H9 (cell line): ENCODE results near the gene OR56B4. TPM values are rescaled to one million over a fixed set of nuclear protein-coding genes. Genes with fewer than 3 reads are reported as not detected.

Experiments
- DNase-seq: peaks from one replicate; pipeline ENCODE4 v3.0.0-alpha.2; 2017
- H2AFZ ChIP-seq: one replicate; pipeline ENCODE4 v1.6.1; 2013; ENCODE audit warnings: mild to moderate bottlenecking, low read length, control low read depth, moderate library complexity
- H2AK5ac ChIP-seq: 2 replicates; pipeline ENCODE4 v1.6.1; 2013; ENCODE audit warnings: low read length, control low read depth, mixed read lengths; ENCODE audit not compliant: insufficient read length
- H2BK120ac ChIP-seq: one replicate; pipeline ENCODE4 v1.6.1; 2013; ENCODE audit warnings: low read depth, mild to moderate bottlenecking, low read length, control low read depth, inconsistent platforms; ENCODE audit not compliant: poor library complexity, severe bottlenecking
- H2BK12ac ChIP-seq: 2 replicates; pipeline ENCODE4 v1.6.1; 2013; ENCODE audit warnings: low read length, control low read depth, mixed read lengths, low read depth; ENCODE audit not compliant: insufficient read length
- H2BK15ac ChIP-seq: 2 replicates; pipeline ENCODE4 v1.6.1; 2013; ENCODE audit warnings: low read depth, low read length, control low read depth
- H2BK20ac ChIP-seq: one replicate; pipeline ENCODE4 v1.6.1; 2013; ENCODE audit warnings: low read depth, mild to moderate bottlenecking, low read length, control low read depth, inconsistent platforms; ENCODE audit not compliant: poor library complexity, severe bottlenecking
- H2BK5ac ChIP-seq: 2 replicates; pipeline ENCODE4 v1.6.1; 2013; ENCODE audit warnings: low read length, control low read depth, mixed read lengths; ENCODE audit not compliant: insufficient read length
- H3K14ac ChIP-seq: 2 replicates; pipeline ENCODE4 v1.6.1; 2013; ENCODE audit warnings: low read length, control low read depth; ENCODE audit not compliant: insufficient read depth
- H3K18ac ChIP-seq: 2 replicates; pipeline ENCODE4 v1.6.1; 2013; ENCODE audit warnings: low read depth, mild to moderate bottlenecking, mixed read lengths, low read length, control low read depth; ENCODE audit not compliant: insufficient read length
- H3K23ac ChIP-seq: 2 replicates; pipeline ENCODE4 v1.6.1; 2013; ENCODE audit warnings: low read length, control low read depth, mixed read lengths, low read depth; ENCODE audit not compliant: insufficient read length
- H3K23me2 ChIP-seq: 2 replicates; pipeline ENCODE4 v1.6.1; 2013; ENCODE audit warnings: low read depth, mild to moderate bottlenecking, mixed read lengths, low read length, control low read depth; ENCODE audit not compliant: insufficient read length, poor library complexity, severe bottlenecking
- H3K27ac ChIP-seq: 2 replicates; pipeline ENCODE4 v1.5.1; 2013; ENCODE audit warnings: low read length, control low read depth, mixed read lengths, low read depth; ENCODE audit not compliant: insufficient read length
- H3K27me3 ChIP-seq: 2 replicates; pipeline ENCODE4 v1.6.1; 2013; ENCODE audit warnings: low read length, control low read depth, inconsistent platforms; ENCODE audit not compliant: insufficient read depth
- H3K4ac ChIP-seq: 2 replicates; pipeline ENCODE4 v1.6.1; 2013; ENCODE audit warnings: low read depth, mild to moderate bottlenecking, control low read depth, inconsistent platforms, low read length, moderate library complexity
- H3K4me1 ChIP-seq: 2 replicates; pipeline ENCODE4 v1.6.1; 2013; ENCODE audit warnings: low read length, control low read depth, inconsistent platforms; ENCODE audit not compliant: insufficient read depth
- H3K4me2 ChIP-seq: 2 replicates; pipeline ENCODE4 v1.6.1; 2013; ENCODE audit warnings: low read length, control low read depth, mixed read lengths; ENCODE audit not compliant: insufficient read length, insufficient read depth
- H3K56ac ChIP-seq: 2 replicates; pipeline ENCODE4 v1.6.1; 2013; ENCODE audit warnings: low read depth, mild to moderate bottlenecking, mixed read lengths, low read length, control low read depth; ENCODE audit not compliant: insufficient read length
- H3K79me1 ChIP-seq: 2 replicates; pipeline ENCODE4 v1.6.1; 2013; ENCODE audit warnings: low read depth, mild to moderate bottlenecking, moderate library complexity, low read length, control low read depth, inconsistent platforms; ENCODE audit not compliant: insufficient read depth, poor library complexity, severe bottlenecking
- H3K79me2 ChIP-seq: 2 replicates; pipeline ENCODE4 v1.6.1; 2013; ENCODE audit warnings: low read length, control low read depth, inconsistent platforms; ENCODE audit not compliant: insufficient read depth
- H3K9ac ChIP-seq: 2 replicates; pipeline ENCODE4 v1.6.1; 2013; ENCODE audit warnings: low read length, control low read depth, mixed read lengths; ENCODE audit not compliant: insufficient read length; ENCODE audit errors: extremely low read depth
- H3K9me3 ChIP-seq: one replicate; pipeline ENCODE4 v1.6.1; 2013; ENCODE audit warnings: low read depth, low read length, inconsistent platforms; ENCODE audit not compliant: control insufficient read depth
- H3T11ph ChIP-seq: one replicate; pipeline ENCODE4 v1.6.1; 2013; ENCODE audit warnings: mild to moderate bottlenecking, low read length, control low read depth, inconsistent platforms
- H4K20me1 ChIP-seq: one replicate; pipeline ENCODE4 v1.6.1; 2013; ENCODE audit not compliant: control insufficient read depth, insufficient read length, insufficient read depth
- H4K5ac ChIP-seq: 2 replicates; pipeline ENCODE4 v1.6.1; 2013; ENCODE audit warnings: low read depth, mild to moderate bottlenecking, mixed read lengths, low read length, control low read depth; ENCODE audit not compliant: insufficient read length
- H4K8ac ChIP-seq: replicated peaks from 2 replicates; pipeline ENCODE4 v1.6.1; 2013; ENCODE audit warnings: low read length, control low read depth, mixed read lengths, low read depth; ENCODE audit not compliant: insufficient read length
- H4K91ac ChIP-seq: 2 replicates; pipeline ENCODE4 v1.6.1; 2013; ENCODE audit warnings: low read depth, mild to moderate bottlenecking, moderate library complexity, mixed read lengths, low read length, control low read depth; ENCODE audit not compliant: insufficient read length
- H3K27ac Mint-ChIP-seq, 3 experiments: 2 replicates in 2 of 3; 3 replicates in 1 of 3; pipeline ENCODE4 v1.8.0; 2020 to 2021; ENCODE audit warnings: mixed read lengths in 3 of 3, mild to moderate bottlenecking in 1 of 3, moderate library complexity in 1 of 3
- H3K27me3 Mint-ChIP-seq: 2 replicates; pipeline ENCODE4 v1.8.0; 2021; ENCODE audit warnings: low read depth, mild to moderate bottlenecking, moderate library complexity, mixed read lengths
- H3K36me3 Mint-ChIP-seq, 3 experiments: 2 replicates in 2 of 3; 3 replicates in 1 of 3; pipeline ENCODE4 v1.8.0; 2020 to 2021; ENCODE audit warnings: low read depth in 3 of 3, mixed read lengths in 3 of 3; ENCODE audit not compliant: insufficient read depth in 1 of 3
- H3K4me1 Mint-ChIP-seq, 2 experiments: 2 replicates each; pipeline ENCODE4 v1.8.0; 2020; ENCODE audit warnings: mixed read lengths in 2 of 2
- H3K4me3 Mint-ChIP-seq, 2 experiments: 2 replicates in 1 of 2; 3 replicates in 1 of 2; pipeline ENCODE4 v1.8.0; 2020 to 2021; ENCODE audit warnings: mild to moderate bottlenecking in 2 of 2, mixed read lengths in 2 of 2, moderate library complexity in 1 of 2
- H3K9me3 Mint-ChIP-seq, 2 experiments: 2 replicates in 1 of 2; 3 replicates in 1 of 2; pipeline ENCODE4 v1.8.0; 2020; ENCODE audit warnings: mild to moderate bottlenecking in 2 of 2, mixed read lengths in 2 of 2, moderate library complexity in 1 of 2
- CTCF ChIP-seq: fragments of 200-600 bp; sonication (generic); conservative IDR thresholded peaks from 3 replicates; pipeline ENCODE4 v1.8.0; 2021; ENCODE audit warnings: antibody characterized with exemption, mild to moderate bottlenecking
- WGBS: extraction: QIAGEN DNeasy Blood & Tissue Kit; methylation state at CpG from one replicate; pipeline ENCODE4 v1.1.7; 2013; ENCODE audit warnings: missing lambda C conversion rate, low lambda C conversion rate, mixed read lengths; ENCODE audit not compliant: insufficient read length; ENCODE audit errors: extremely low coverage; 5-methylcytosine and 5-hydroxymethylcytosine counted together
- total RNA-seq: library from RNA; stranded (reverse); gene quantifications from 2 replicates; pipeline ENCODE4 v1.2.1, GENCODE V29; 2021

OR56B4 gene
- total RNA-seq, 1 experiment from 2014 or later: not detected

- Histone ChIP-seq H3K27ac (no peak overlapping the region), H3T11ph (no peak overlapping the region), H3K4me2 (no peak overlapping the region), H2BK20ac (no peak overlapping the region), H3K14ac (no peak overlapping the region), H2BK5ac (no peak overlapping the region), H3K79me1 (no peaks in the 10 kb centered on the region), H3K9me3 (no peaks in the 10 kb centered on the region), H3K23me2 (no peaks in the 10 kb centered on the region), H2BK12ac (no peak overlapping the region), H4K5ac (no peak overlapping the region), H4K20me1 (no peaks in the 10 kb centered on the region), H3K9ac (no peak overlapping the region), H2AK5ac (no peak overlapping the region), H3K4me1 (peaks cover 4% of the 10 kb centered on the region; the same call in 1 of the 2 replicates), H3K23ac (no peak overlapping the region), H4K91ac (no peak overlapping the region), H2BK15ac (no peak overlapping the region), H3K18ac (no peak overlapping the region), H2AFZ (no peak overlapping the region), H3K56ac (no peak overlapping the region), H2BK120ac (no peak overlapping the region), H4K8ac (no peak overlapping the region), H3K79me2 (no peaks in the 10 kb centered on the region), H3K4ac (no peak overlapping the region), H3K27me3 (peaks cover 2% of the 10 kb centered on the region; the same call in 1 of the 2 replicates)
- TF ChIP-seq CTCF: no peak
- H3K9me3 Mint-ChIP-seq: no peaks in the 10 kb centered on the region
- peaks cover 29% of the 10 kb centered on the region for H3K27me3 Mint-ChIP-seq
- H3K4me1 Mint-ChIP-seq: peaks cover 11 to 16% of the 10 kb centered on the region in 2 experiments
- no peaks in the 10 kb centered on the region for H3K36me3 Mint-ChIP-seq
- H3K27ac Mint-ChIP-seq: peak overlapping the region in 1 of 3 experiments; percentile 94; a peak in 1 of 7 replicates
- no peak for DNase-seq
- no peak overlapping the region for H3K4me3 Mint-ChIP-seq
- no CpG with 5 or more reads among the region's 7 CpGs for WGBS
Measured at GRCh38 chr11:6156628-6157359, 49.3 kb downstream of the OR56B4 start.

Other genes with a start within 250 kb of the OR56B4 start
- gene OR52E8, start 250.0 kb upstream of the OR56B4 start, total RNA-seq: not detected in 2 replicates
- not detected in 2 replicates for gene OR52E4, start 227.1 kb upstream of the OR56B4 start, total RNA-seq
- gene OR52E5, start 214.5 kb upstream of the OR56B4 start, total RNA-seq: not detected in 2 replicates
- not detected in 2 replicates for gene OR56A3, start 165.4 kb upstream of the OR56B4 start, total RNA-seq
- not detected in 2 replicates for gene OR56A5, start 139.2 kb upstream of the OR56B4 start, total RNA-seq
- gene OR52L1, start 120.7 kb upstream of the OR56B4 start, total RNA-seq: not detected in 2 replicates
- not detected in 2 replicates for gene OR56A4, start 100.7 kb upstream of the OR56B4 start, total RNA-seq
- gene OR56A1, start 76.9 kb upstream of the OR56B4 start, total RNA-seq: 0.07 TPM in 2 replicates
- gene OR52B2, start 62.6 kb downstream of the OR56B4 start, total RNA-seq: not detected in 2 replicates
- not detected in 2 replicates for gene OR52W1, start 91.5 kb downstream of the OR56B4 start, total RNA-seq
- gene C11orf42, start 97.9 kb downstream of the OR56B4 start, total RNA-seq: not detected in 2 replicates
- 27.4 and 28.5 TPM in 2 replicates for gene FHIP1B, start 127.0 kb downstream of the OR56B4 start, total RNA-seq
- 0.11 and 0.20 TPM in 2 replicates for gene CNGA4, start 131.4 kb downstream of the OR56B4 start, total RNA-seq
- gene CCKBR, start 152.2 kb downstream of the OR56B4 start, total RNA-seq: 10.6 and 10.9 TPM in 2 replicates
- gene CAVIN3, start 212.8 kb downstream of the OR56B4 start, total RNA-seq: 56.7 and 60.0 TPM in 2 replicates